Thymus (tissue), 11 donors: ENCODE data around the gene PMFBP1. TPM values are rescaled to one million over a fixed set of nuclear protein-coding genes. Genes with fewer than 3 reads are reported as not detected.

Experiments
- DNase-seq, 9 donors: peaks; one replicate each; pipeline ENCODE4 v3.0.0-alpha.2; 2013; ENCODE audit warnings: low spot score in 9 of 9, low read depth in 6 of 9, missing footprints in 1 of 9
- H3K27ac ChIP-seq, 2 donors: one replicate each; pipeline ENCODE4 v1.5.1; 2013; ENCODE audit warnings: control low read depth in 1 of 2, low read depth in 1 of 2, low read length in 1 of 2, mild to moderate bottlenecking in 1 of 2, moderate library complexity in 1 of 2
- H3K27me3 ChIP-seq, 2 donors: one replicate each; pipeline ENCODE4 v1.5.1; 2013; ENCODE audit warnings: low read length in 1 of 2; ENCODE audit not compliant: control insufficient read depth in 2 of 2, insufficient read depth in 1 of 2
- H3K36me3 ChIP-seq, 2 donors: one replicate each; pipeline ENCODE4 v1.5.1; 2013; ENCODE audit warnings: low read length in 1 of 2, mild to moderate bottlenecking in 1 of 2, moderate library complexity in 1 of 2; ENCODE audit not compliant: control insufficient read depth in 2 of 2, insufficient read depth in 2 of 2
- H3K4me1 ChIP-seq, 2 donors: one replicate each; pipeline ENCODE4 v1.5.1; 2013; ENCODE audit warnings: low read length in 2 of 2; ENCODE audit not compliant: control insufficient read depth in 2 of 2, insufficient read depth in 2 of 2
- H3K4me3 ChIP-seq, 2 donors: one replicate each; pipeline ENCODE4 v1.5.1; 2013; ENCODE audit warnings: low read length in 2 of 2, control low read depth in 1 of 2, mild to moderate bottlenecking in 1 of 2
- H3K9me3 ChIP-seq, 2 donors: one replicate each; pipeline ENCODE4 v1.5.1; 2013; ENCODE audit warnings: low read length in 1 of 2, mild to moderate bottlenecking in 1 of 2; ENCODE audit not compliant: control insufficient read depth in 2 of 2, insufficient read depth in 1 of 2
- WGBS: extraction: QIAGEN DNeasy Blood & Tissue Kit; methylation state at CpG from one replicate; pipeline ENCODE4 v1.1.7; 2013; 5-methylcytosine and 5-hydroxymethylcytosine counted together
- polyA plus RNA-seq: library from polyadenylated mRNA; stranded (reverse); fragments of 200-250 nt; gene quantifications from one replicate; pipeline ENCODE4 v1.2.3, GENCODE V29; 2013
- total RNA-seq: library from RNA; stranded (reverse); fragments of 120-200 nt; gene quantifications from one replicate; pipeline ENCODE4 v1.2.4, GENCODE V29; 2013
- donor health status: healthy.

PMFBP1 gene
- total and polyA plus RNA-seq, 2 donors, result 1.8 to 2.1 TPM

GRCh38 chr16:72113616-72113945, 58.4 kb downstream of the PMFBP1 start:
- Histone ChIP-seq H3K27me3 (no peaks in the 10 kb centered on the region), H3K9me3 (no peaks in the 10 kb centered on the region), H3K27ac (no peak overlapping the region), H3K4me1 (no peaks in the 10 kb centered on the region), H3K36me3 (peaks cover 45 to 48% of the 10 kb centered on the region in 2 donors), H3K4me3 (no peak overlapping the region)
- no peak for DNase-seq

- Histone ChIP-seq H3K4me1 (no peaks in the 10 kb centered on the region), H3K27me3 (no peaks in the 10 kb centered on the region), H3K9me3 (no peaks in the 10 kb centered on the region), H3K36me3 (peaks cover 50 to 53% of the 10 kb centered on the region in 2 donors), H3K4me3 (no peak overlapping the region), H3K27ac (no peak overlapping the region)
- 97% methylated on average over 7 of the region's 7 CpGs for WGBS
- no peak for DNase-seq
Measured at GRCh38 chr16:72112906-72113615, 58.9 kb downstream of the PMFBP1 start.

- no peaks in the 10 kb centered on the region for H3K4me1 ChIP-seq
- no peak for DNase-seq
- H3K9me3 ChIP-seq, result no peaks in the 10 kb centered on the region
- H3K27ac ChIP-seq, result no peak overlapping the region
- H3K27me3 ChIP-seq, result no peaks in the 10 kb centered on the region
- peaks cover 56 to 60% of the 10 kb centered on the region in 2 donors for H3K36me3 ChIP-seq
- WGBS, result 99% methylated on average over 15 of the region's 15 CpGs
- no peak overlapping the region for H3K4me3 ChIP-seq
Measured at GRCh38 chr16:72112452-72112792, 59.5 kb downstream of the PMFBP1 start.

- DNase-seq, result no peak
- 96% methylated on average over 19 of the region's 19 CpGs for WGBS
- Histone ChIP-seq H3K9me3 (no peaks in the 10 kb centered on the region), H3K27ac (no peak overlapping the region), H3K4me3 (no peak overlapping the region), H3K4me1 (no peaks in the 10 kb centered on the region), H3K36me3 (peaks cover 59 to 66% of the 10 kb centered on the region in 2 donors), H3K27me3 (no peaks in the 10 kb centered on the region)
Measured at GRCh38 chr16:72111657-72112451, 60.1 kb downstream of the PMFBP1 start.

- H3K9me3 ChIP-seq, result no peaks in the 10 kb centered on the region
- no peaks in the 10 kb centered on the region for H3K27me3 ChIP-seq
- DNase-seq, result no peak
- H3K27ac ChIP-seq, result no peak overlapping the region
- 98% methylated on average over 23 of the region's 23 CpGs for WGBS
- H3K4me1 ChIP-seq, result no peaks in the 10 kb centered on the region
- H3K36me3 ChIP-seq, result peaks cover 68 to 74% of the 10 kb centered on the region in 2 donors
- H3K4me3 ChIP-seq, result no peak overlapping the region
Measured at GRCh38 chr16:72110662-72111615, 61.0 kb downstream of the PMFBP1 start.

GRCh38 chr16:72109966-72110530, 61.9 kb downstream of the PMFBP1 start:
- H3K9me3 ChIP-seq, result no peaks in the 10 kb centered on the region
- peaks cover 76 to 83% of the 10 kb centered on the region in 2 donors for H3K36me3 ChIP-seq
- DNase-seq, result no peak
- H3K27me3 ChIP-seq, result no peaks in the 10 kb centered on the region
- no peak overlapping the region for H3K4me3 ChIP-seq
- H3K27ac ChIP-seq, result no peak overlapping the region
- 97% methylated on average over 12 of the region's 12 CpGs for WGBS
- no peaks in the 10 kb centered on the region for H3K4me1 ChIP-seq

- Histone ChIP-seq H3K4me1 (no peaks in the 10 kb centered on the region), H3K9me3 (no peaks in the 10 kb centered on the region), H3K27ac (no peak overlapping the region), H3K36me3 (peaks cover 84 to 91% of the 10 kb centered on the region in 2 donors), H3K27me3 (no peaks in the 10 kb centered on the region), H3K4me3 (no peak overlapping the region)
- WGBS, result 98% methylated on average over 12 of the region's 12 CpGs
- DNase-seq, result no peak
Measured at GRCh38 chr16:72109300-72109699, 62.7 kb downstream of the PMFBP1 start.

- H3K27me3 ChIP-seq, result no peaks in the 10 kb centered on the region
- no peak overlapping the region for H3K4me3 ChIP-seq
- no peaks in the 10 kb centered on the region for H3K9me3 ChIP-seq
- no peak for DNase-seq
- H3K4me1 ChIP-seq, result no peaks in the 10 kb centered on the region
- WGBS, result 91% methylated on average over 16 of the region's 16 CpGs
- peaks cover 92 to 97% of the 10 kb centered on the region in 2 donors for H3K36me3 ChIP-seq
- no peak overlapping the region for H3K27ac ChIP-seq
Measured at GRCh38 chr16:72108353-72109102, 63.4 kb downstream of the PMFBP1 start.
